ENCODE results near the gene OR5J2.
"Not testable (repeated sequence)": the region's sequence is repeated elsewhere in the genome, so short reads cannot be mapped to it uniquely, and the experiment has no call there.

Gene OR5J2

DNA sequence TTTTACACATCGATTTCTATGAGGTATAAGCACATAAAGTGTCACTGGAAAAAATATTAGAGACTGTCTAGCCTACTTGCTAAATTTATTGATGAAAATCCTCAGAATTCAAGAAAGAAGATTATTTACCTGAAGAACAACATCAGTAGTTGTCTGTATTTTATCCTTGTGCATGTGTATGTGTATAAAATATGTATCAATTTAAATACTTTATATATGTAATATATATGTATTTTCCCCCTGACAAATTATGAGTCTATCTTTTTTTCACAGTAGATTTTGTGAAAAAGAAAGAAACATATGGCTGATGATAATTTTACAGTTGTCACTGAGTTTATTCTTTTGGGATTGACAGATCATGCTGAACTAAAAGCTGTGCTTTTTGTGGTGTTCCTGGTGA, at the start of gene OR5J2:
Gene OR5J2 (plus strand): TSS at position 301 of the 400 bp plus-strand sequence. CDS start 0 bp downstream, at position 301.
- DNase-seq: no peak

GRCh38 chr11:56140151-56140661, 36.2 kb upstream of the OR5J2 start, which contains the start of gene OR8J3:
OR8J3 (minus strand) TSS chr11:56140201; CDS start chr11:56137718, 2,483 bp downstream.
- DNase-seq: no peak

GRCh38 chr11:56143681-56144080, 32.7 kb upstream of the OR5J2 start:
- not testable (repeated sequence) for DNase-seq

GRCh38 chr11:56151376-56151775, 25.0 kb upstream of the OR5J2 start:
- DNase-seq: no peak

- no peak for DNase-seq
These were observed 24.1 kb upstream of the OR5J2 start for GRCh38 chr11:56152333-56152732.

DNA sequence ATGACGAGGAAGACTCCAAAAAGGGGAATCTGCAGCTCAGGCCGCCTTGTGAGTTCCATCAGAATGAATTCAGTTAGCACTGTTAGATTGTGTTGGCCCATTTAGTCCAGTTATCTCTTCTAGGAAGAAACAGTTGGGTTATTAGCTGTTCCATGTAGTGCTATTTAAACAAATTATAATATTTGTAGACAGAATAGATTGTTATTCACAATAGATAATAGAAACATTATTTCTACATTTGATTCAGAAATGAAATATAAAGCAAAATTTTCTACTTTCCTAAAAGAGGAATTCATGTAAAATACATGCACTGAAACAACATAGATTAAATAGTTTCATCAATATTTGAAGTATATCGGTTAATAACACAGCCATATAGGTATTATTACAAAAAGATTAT, 16.2 kb upstream of the OR5J2 start, which contains the start of gene OR8K5:
Gene OR8K5 (minus strand): TSS at position 101 of the 400 bp plus-strand sequence. CDS start 0 bp downstream, at position 101.
- DNase-seq: no peak

GRCh38 chr11:56163804-56164203, 12.6 kb upstream of the OR5J2 start:
- DNase-seq: no peak

GRCh38 chr11:56172256-56172830, 4.1 kb upstream of the OR5J2 start:
- DNase-seq: no peak

- no peak for DNase-seq
These were observed 7.0 kb downstream of the OR5J2 start for GRCh38 chr11:56183459-56183858.

- no peak for DNase-seq
These were observed 12.2 kb downstream of the OR5J2 start for GRCh38 chr11:56188602-56189001.

- DNase-seq: no peak
These were observed 20.3 kb downstream of the OR5J2 start for GRCh38 chr11:56196705-56197104.

- no peak for DNase-seq
These were observed 20.9 kb downstream of the OR5J2 start for GRCh38 chr11:56197367-56197766.

GRCh38 chr11:56207790-56208189, 31.4 kb downstream of the OR5J2 start:
- DNase-seq: no peak

DNA sequence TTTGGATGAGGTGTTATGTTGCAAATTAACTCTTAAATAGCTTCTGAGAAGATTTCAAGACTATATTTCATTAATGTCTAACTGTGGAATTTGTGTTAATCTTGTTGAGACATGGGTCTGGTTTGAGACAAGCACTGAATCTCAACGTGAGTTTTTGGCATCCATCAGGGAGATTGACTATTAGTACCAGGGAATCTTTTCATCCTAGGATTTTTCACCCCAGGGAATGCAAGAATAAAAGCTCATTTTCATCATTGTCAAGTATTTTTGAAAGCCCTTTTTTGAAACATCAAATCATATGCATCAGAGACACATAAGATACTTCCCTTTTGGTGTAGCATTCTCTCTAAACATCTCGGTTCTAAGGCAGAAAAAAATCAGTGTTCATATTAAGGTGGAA, 38.1 kb downstream of the OR5J2 start:
- no peak for DNase-seq

GRCh38 chr11:56219735-56220134, 43.3 kb downstream of the OR5J2 start:
- peak; percentile 32 for DNase-seq

Measured in DMS153 (cell line).